ENCODE results near the gene DFFB.

DFFB gene

DNA sequence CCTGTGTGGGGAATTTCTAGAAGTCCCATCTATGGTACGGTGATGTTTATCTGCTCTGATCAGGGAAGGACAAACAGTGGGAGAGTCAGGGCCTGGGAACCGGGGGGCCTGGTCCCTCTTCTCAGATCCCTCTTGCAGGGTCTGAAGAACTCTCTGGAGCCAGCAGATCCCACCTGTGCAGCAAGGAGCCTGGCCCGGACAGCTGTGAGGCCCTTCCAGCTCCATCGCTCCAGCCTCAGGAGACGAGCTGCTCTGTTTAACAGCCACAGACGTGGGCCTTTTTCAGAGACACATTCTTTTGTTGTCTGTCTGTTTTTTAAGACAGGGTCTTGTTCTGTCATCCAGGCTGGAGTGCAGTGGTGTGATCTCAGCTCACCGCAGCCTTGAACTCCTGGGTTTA is 28.3 kb downstream of the DFFB start:
- no peak for TF ChIP-seq POLR2AphosphoS5 (IDR thresholded peaks at IDR 0.05; ENCODE audit: low read depth)
- no peak for TF ChIP-seq SPI1 (IDR thresholded peaks at IDR 0.05; ENCODE audit: borderline replicate concordance, low read depth)
- TF ChIP-seq CTCF (IDR thresholded peaks at IDR 0.05; ENCODE audit: insufficient read depth, low read length): no peak
- no peak for TF ChIP-seq GABPA (IDR thresholded peaks at IDR 0.05; ENCODE audit: low read depth)
- TF ChIP-seq, protein P1, sequence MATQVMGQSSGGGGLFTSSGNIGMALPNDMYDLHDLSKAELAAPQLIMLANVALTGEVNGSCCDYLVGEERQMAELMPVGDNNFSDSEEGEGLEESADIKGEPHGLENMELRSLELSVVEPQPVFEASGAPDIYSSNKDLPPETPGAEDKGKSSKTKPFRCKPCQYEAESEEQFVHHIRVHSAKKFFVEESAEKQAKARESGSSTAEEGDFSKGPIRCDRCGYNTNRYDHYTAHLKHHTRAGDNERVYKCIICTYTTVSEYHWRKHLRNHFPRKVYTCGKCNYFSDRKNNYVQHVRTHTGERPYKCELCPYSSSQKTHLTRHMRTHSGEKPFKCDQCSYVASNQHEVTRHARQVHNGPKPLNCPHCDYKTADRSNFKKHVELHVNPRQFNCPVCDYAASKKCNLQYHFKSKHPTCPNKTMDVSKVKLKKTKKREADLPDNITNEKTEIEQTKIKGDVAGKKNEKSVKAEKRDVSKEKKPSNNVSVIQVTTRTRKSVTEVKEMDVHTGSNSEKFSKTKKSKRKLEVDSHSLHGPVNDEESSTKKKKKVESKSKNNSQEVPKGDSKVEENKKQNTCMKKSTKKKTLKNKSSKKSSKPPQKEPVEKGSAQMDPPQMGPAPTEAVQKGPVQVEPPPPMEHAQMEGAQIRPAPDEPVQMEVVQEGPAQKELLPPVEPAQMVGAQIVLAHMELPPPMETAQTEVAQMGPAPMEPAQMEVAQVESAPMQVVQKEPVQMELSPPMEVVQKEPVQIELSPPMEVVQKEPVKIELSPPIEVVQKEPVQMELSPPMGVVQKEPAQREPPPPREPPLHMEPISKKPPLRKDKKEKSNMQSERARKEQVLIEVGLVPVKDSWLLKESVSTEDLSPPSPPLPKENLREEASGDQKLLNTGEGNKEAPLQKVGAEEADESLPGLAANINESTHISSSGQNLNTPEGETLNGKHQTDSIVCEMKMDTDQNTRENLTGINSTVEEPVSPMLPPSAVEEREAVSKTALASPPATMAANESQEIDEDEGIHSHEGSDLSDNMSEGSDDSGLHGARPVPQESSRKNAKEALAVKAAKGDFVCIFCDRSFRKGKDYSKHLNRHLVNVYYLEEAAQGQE (IDR thresholded peaks at IDR 0.05; ENCODE audit: insufficient replicate concordance, low read depth): no peak
- peak overlapping the region; percentile 79 for H3K27ac ChIP-seq (replicated peaks)
- no peaks in the 10 kb centered on the region for H3K27me3 ChIP-seq (ENCODE audit: insufficient read depth, poor library complexity, severe bottlenecking)
- no peak for DNase-seq (ENCODE audit: low read depth in 1 of 2, low spot score in 1 of 2)
- no peak overlapping the region for H3K4me3 ChIP-seq (replicated peaks; ENCODE audit: insufficient read depth, low read length)

- peak in 1 of 2 experiments; percentile 82 for DNase-seq (ENCODE audit: low read depth in 1 of 2, low spot score in 1 of 2)
- peak overlapping the region; percentile 79 for H3K27ac ChIP-seq (replicated peaks)
- TF ChIP-seq SPI1 (IDR thresholded peaks at IDR 0.05; ENCODE audit: borderline replicate concordance, low read depth) (no peak), POLR2AphosphoS5 (IDR thresholded peaks at IDR 0.05; ENCODE audit: low read depth) (0 out of 2 replicates have a peak, but pooled peaks have one; percentile 15), CTCF (IDR thresholded peaks at IDR 0.05; ENCODE audit: insufficient read depth, low read length) (no peak), GABPA (IDR thresholded peaks at IDR 0.05; ENCODE audit: low read depth) (no peak)
- TF ChIP-seq, protein P1 (IDR thresholded peaks at IDR 0.05; ENCODE audit: insufficient replicate concordance, low read depth): no peak
- H3K27me3 ChIP-seq (ENCODE audit: insufficient read depth, poor library complexity, severe bottlenecking): no peaks in the 10 kb centered on the region
- H3K4me3 ChIP-seq (replicated peaks; ENCODE audit: insufficient read depth, low read length): no peak overlapping the region
Measured at GRCh38 chr1:3886106-3886670, 28.9 kb downstream of the DFFB start.

- Histone ChIP-seq H3K27ac (replicated peaks) (peak overlapping the region; percentile 79), H3K27me3 (ENCODE audit: insufficient read depth, poor library complexity, severe bottlenecking) (no peaks in the 10 kb centered on the region), H3K4me3 (replicated peaks; ENCODE audit: insufficient read depth, low read length) (no peak overlapping the region)
- TF ChIP-seq POLR2AphosphoS5 (IDR thresholded peaks at IDR 0.05; ENCODE audit: low read depth) (0 out of 2 replicates have a peak, but pooled peaks have one; percentile 31), SPI1 (IDR thresholded peaks at IDR 0.05; ENCODE audit: borderline replicate concordance, low read depth) (peak; percentile 11; the same call in 1 of the 2 replicates), GABPA (IDR thresholded peaks at IDR 0.05; ENCODE audit: low read depth) (no peak), CTCF (IDR thresholded peaks at IDR 0.05; ENCODE audit: insufficient read depth, low read length) (no peak)
- TF ChIP-seq, protein P1 (IDR thresholded peaks at IDR 0.05; ENCODE audit: insufficient replicate concordance, low read depth): no peak
- peak in 1 of 2 experiments; percentile 59 for DNase-seq (ENCODE audit: low read depth in 1 of 2, low spot score in 1 of 2)
Measured at GRCh38 chr1:3886691-3887090, 29.4 kb downstream of the DFFB start.
